ENCODE measurements around the gene CYGB. TPM values are rescaled to one million over a fixed set of nuclear protein-coding genes. Genes with fewer than 3 reads are reported as not detected.

The CYGB gene
- polyA plus RNA-seq, 3 donors: not detected

- peak overlapping the region; percentile 99 for H3K27ac ChIP-seq (ENCODE audit: low read depth in 1 of 2, low read length in 2 of 2)
Observed at GRCh38 chr17:76492123-76492988, 45.2 kb downstream of the CYGB start.

More at GRCh38 chr17:76492123-76492988, 45.2 kb downstream of the CYGB start:
- peaks cover 23 to 41% of the 10 kb centered on the region in 2 donors for H3K36me3 Mint-ChIP-seq
- H3K4me1 Mint-ChIP-seq: peaks cover 88% of the 10 kb centered on the region
- Histone ChIP-seq H3K9ac (ENCODE audit: insufficient read depth, low read length, poor library complexity, severe bottlenecking) (peak overlapping the region; percentile 97), H3K4me2 (replicated peaks; ENCODE audit: extremely low read depth, low read length, poor library complexity, severe bottlenecking) (peak overlapping the region; percentile 99), H3K36me3 (replicated peaks in 1 of 2; ENCODE audit: control insufficient read depth in 1 of 2, insufficient read depth in 2 of 2, low read length in 2 of 2) (peaks cover 18 to 23% of the 10 kb centered on the region in 2 donors), H3K9me3 (replicated peaks in 1 of 2; ENCODE audit: control insufficient read depth in 1 of 2, insufficient read depth in 1 of 2, low read length in 2 of 2) (no peaks in the 10 kb centered on the region), H2AFZ (ENCODE audit: insufficient read depth, low read depth, low read length, poor library complexity, severe bottlenecking) (no peak overlapping the region), H3K4me1 (ENCODE audit: control insufficient read depth in 1 of 2, insufficient read depth in 2 of 2, low read length in 2 of 2) (peaks cover 82 to 94% of the 10 kb centered on the region in 2 donors), H3K27me3 (ENCODE audit: control insufficient read depth in 2 of 2, insufficient read depth in 2 of 2, low read length in 2 of 2) (no peaks in the 10 kb centered on the region), H4K20me1 (ENCODE audit: insufficient read depth, low read length) (no peaks in the 10 kb centered on the region), H3K4me3 (replicated peaks in 1 of 3; ENCODE audit: low read depth in 2 of 3, low read length in 3 of 3) (peak overlapping the region; percentile 42 to 85 (median 52)), H3K79me2 (ENCODE audit: insufficient read depth, low read length) (peaks cover 66% of the 10 kb centered on the region)
- WGBS (ENCODE audit: insufficient coverage): 14% methylated on average over 5 of the region's 11 CpGs
- peaks cover 0 to 2% (median 0%) of the 10 kb centered on the region in 3 donors for H3K27me3 Mint-ChIP-seq (ENCODE audit: low read depth in 3 of 3)
- peaks cover 0 to 2% (median 0%) of the 10 kb centered on the region in 7 donors for H3K9me3 Mint-ChIP-seq
- peak; percentile 43 to 78 (median 58) for DNase-seq
- no peak for TF ChIP-seq CTCF (IDR thresholded peaks at IDR 0.05)
- peak overlapping the region; percentile 84 to 93 for H3K4me3 Mint-ChIP-seq
- peak overlapping the region; percentile 99 to 100 (median 100) for H3K27ac Mint-ChIP-seq
- intact Hi-C loops (cut with micrococcal nuclease): no loop called here
